GM13977 (cell line): ENCODE data around the gene SYT1.

Experiments
- DNase-seq: peaks from one replicate; pipeline ENCODE4 v3.0.0; 2012; ENCODE audit warnings: low spot score
- CTCF ChIP-seq: IDR thresholded peaks from 2 replicates; pipeline ENCODE4 v1.5.1; 2012; ENCODE audit warnings: mild to moderate bottlenecking, control low read depth; ENCODE audit not compliant: insufficient read depth; ENCODE audit errors: extremely low read depth, missing control alignments
- in situ Hi-C: fragments of 300-500 bp; cut with MboI; formaldehyde crosslinking; loops from one replicate; pipeline ENCODE4 v1.12.0; 2022; ENCODE audit warnings: low sequenced_read_pairs, low pct_unique_long_range_greater_than_20kb, mixed read lengths, inconsistent platforms; ENCODE audit not compliant: unreplicated experiment

Gene SYT1

GRCh38 chr12:79347866-79348265 lies 483.3 kb downstream of the SYT1 start:
- TF ChIP-seq CTCF, result no peak
- DNase-seq, result no peak
- in situ Hi-C loops, result no loop called here

GRCh38 chr12:79351251-79351650 lies 486.7 kb downstream of the SYT1 start:
- DNase-seq, result no peak
- no peak for TF ChIP-seq CTCF
- in situ Hi-C loops, result no loop called here

GRCh38 chr12:79356216-79356615 lies 491.6 kb downstream of the SYT1 start:
- in situ Hi-C loops, result no loop called here
- no peak for TF ChIP-seq CTCF
- DNase-seq, result no peak

- in situ Hi-C loops, result no loop called here
- no peak for TF ChIP-seq CTCF
- DNase-seq, result no peak
Observed at GRCh38 chr12:79357048-79357447, 492.5 kb downstream of the SYT1 start.

- no peak for DNase-seq
- no peak for TF ChIP-seq CTCF
Observed at GRCh38 chr12:79358716-79359300, 494.2 kb downstream of the SYT1 start.

GRCh38 chr12:79360286-79360685 lies 495.7 kb downstream of the SYT1 start:
- no peak for DNase-seq
- in situ Hi-C loops, result no loop called here
- no peak for TF ChIP-seq CTCF

More at GRCh38 chr12:79358716-79359300, 494.2 kb downstream of the SYT1 start:
- in situ Hi-C loops, result no loop called here
